HCT116 (cell line): ENCODE results near the gene KIRREL3. TPM values are rescaled to one million over a fixed set of nuclear protein-coding genes. Genes with fewer than 3 reads are reported as not detected.

ENCODE experiments used
- ATAC-seq: fragments of 200-7000 bp; cut with Tn5 transposase; 2 replicates; pipeline ENCODE4 v1.9.1; 2020; ENCODE audit warnings: mild to moderate bottlenecking, moderate library complexity
- BruUV-seq: library from RNA; stranded (reverse); fragments of 400-500 nt; replicated peaks from 2 replicates; lab custom pipeline; 2021; lab: Mats Ljungman, UMichigan
- CTCF ChIA-PET: fragments of 300-600 bp; sonication (Branson Sonifier 250); formaldehyde crosslinking; loops from one replicate; lab custom pipeline; 2021; ENCODE audit warnings: antibody characterized with exemption; lab: Charles Lee
- POLR2A ChIA-PET: fragments of 300-600, 350-600 bp; sonication (Branson Sonifier 250); formaldehyde crosslinking; loops from one replicate; lab custom pipeline; 2021; ENCODE audit warnings: antibody characterized with exemption; lab: Charles Lee
- RAD21 ChIA-PET, 2 experiments: fragments of 300-600 bp; sonication (Branson Sonifier 250); formaldehyde crosslinking; loops; one replicate each; lab custom pipeline; 2023; ENCODE audit warnings: low total read pairs in 2 of 2; ENCODE audit not compliant: uncharacterized antibody in 2 of 2, unreplicated experiment in 2 of 2, low non-redundant PET in 1 of 2; lab: Charles Lee
- DNase-seq: peaks from one replicate; pipeline ENCODE4 v3.0.0-alpha.2; 2010; ENCODE audit warnings: low read depth, low spot score
- H2AFZ ChIP-seq: fragments of 200-600 bp; shearing (Covaris generic), sonication (generic); 2 replicates; pipeline ENCODE4 v1.6.1; 2017; ENCODE audit warnings: low read depth, mixed run types, mixed read lengths, antibody characterized with exemption, low read length; ENCODE audit not compliant: poor library complexity, severe bottlenecking
- H3K27ac ChIP-seq: 2 replicates; pipeline ENCODE4 v1.5.1; 2012; ENCODE audit warnings: low read depth, low read length
- H3K27me3 ChIP-seq: fragments of 200-600 bp; sonication (generic); 2 replicates; pipeline ENCODE4 v1.6.1; 2016; ENCODE audit warnings: mixed run types, low read length, mixed read lengths; ENCODE audit not compliant: insufficient read depth
- H3K36me3 ChIP-seq, 2 experiments: fragments of 200-500 bp in 1 of 2; fragments of 200-600 bp in 1 of 2; sonication (Bioruptor generic) in 1 of 2; sonication (generic) in 1 of 2; 2 replicates each; pipeline versions ENCODE4 v1.5.1 to v1.6.1; 2014 to 2016; ENCODE audit warnings: low read length in 2 of 2, inconsistent platforms in 1 of 2, mixed read lengths in 1 of 2, mixed run types in 1 of 2; ENCODE audit not compliant: insufficient read depth in 2 of 2, control insufficient read depth in 1 of 2
- H3K4me1 ChIP-seq, 2 experiments: fragments of 200-600 bp in 1 of 2; sonication (generic) in 1 of 2; 2 replicates each; pipeline versions ENCODE4 v1.5.1 to v1.6.1; 2012 to 2017; ENCODE audit warnings: low read length in 2 of 2, inconsistent platforms in 1 of 2, mild to moderate bottlenecking in 1 of 2, mixed read lengths in 1 of 2, mixed run types in 1 of 2, moderate library complexity in 1 of 2; ENCODE audit not compliant: insufficient read depth in 2 of 2, control insufficient read depth in 1 of 2
- H3K4me2 ChIP-seq: fragments of 200-600 bp; sonication (generic); 2 replicates; pipeline ENCODE4 v1.6.1; 2017; ENCODE audit warnings: mixed run types, low read length, mixed read lengths
- H3K4me3 ChIP-seq, 2 experiments: fragments of 200-600 bp in 1 of 2; sonication (generic) in 1 of 2; replicated peaks in 1 of 2; 2 replicates each; pipeline ENCODE4 v1.5.1; 2011 to 2016; ENCODE audit warnings: low read length in 2 of 2, control low read depth in 1 of 2, low read depth in 1 of 2, mild to moderate bottlenecking in 1 of 2, mixed read lengths in 1 of 2, mixed run types in 1 of 2
- H3K79me2 ChIP-seq: fragments of 200-600 bp; sonication (generic); 2 replicates; pipeline ENCODE4 v1.6.1; 2017; ENCODE audit warnings: mild to moderate bottlenecking, mixed run types, low read length, moderate library complexity, mixed read lengths; ENCODE audit not compliant: insufficient read depth
- H3K9ac ChIP-seq: fragments of 200-600 bp; sonication (generic); 2 replicates; pipeline ENCODE4 v1.6.1; 2016; ENCODE audit warnings: low read length, mixed read lengths
- H3K9me2 ChIP-seq: fragments of 200-600 bp; sonication (generic), shearing (Covaris generic); 2 replicates; pipeline ENCODE4 v1.6.1; 2017; ENCODE audit warnings: mixed run types, mild to moderate bottlenecking, moderate library complexity; ENCODE audit not compliant: insufficient read depth
- H3K9me3 ChIP-seq, 2 experiments: fragments of 200-500 bp in 1 of 2; fragments of 200-600 bp in 1 of 2; sonication (Bioruptor generic) in 1 of 2; sonication (generic) in 1 of 2; 2 replicates each; pipeline ENCODE4 v1.6.1; 2014 to 2017; ENCODE audit warnings: low read length in 2 of 2, mixed read lengths in 2 of 2, inconsistent platforms in 1 of 2, low read depth in 1 of 2, mild to moderate bottlenecking in 1 of 2, mixed run types in 1 of 2, moderate library complexity in 1 of 2; ENCODE audit not compliant: control insufficient read depth in 1 of 2, insufficient read depth in 1 of 2
- H4K20me1 ChIP-seq: fragments of 200-600 bp; sonication (generic), shearing (Covaris generic); 2 replicates; pipeline ENCODE4 v1.6.1; 2017; ENCODE audit warnings: mixed run types, mild to moderate bottlenecking, moderate library complexity; ENCODE audit not compliant: insufficient read depth
- CBX3 ChIP-seq: IDR thresholded peaks from 2 replicates; pipeline ENCODE4 v1.6.1; 2012; ENCODE audit warnings: low read depth
- CEBPB ChIP-seq: IDR thresholded peaks from 2 replicates; pipeline ENCODE4 v1.6.1; 2012; ENCODE audit warnings: low read depth
- CTCF ChIP-seq, 3 experiments: fragments of 200-600 bp in 1 of 3; sonication (generic) in 1 of 3; IDR thresholded peaks in 2 of 3; conservative IDR thresholded peaks in 1 of 3; 2 replicates each; pipeline ENCODE4 v1.5.1; 2012 to 2017; ENCODE audit warnings: low read depth in 2 of 3, low read length in 2 of 3, antibody characterized with exemption in 1 of 3, borderline replicate concordance in 1 of 3, control low read depth in 1 of 3, mild to moderate bottlenecking in 1 of 3, mixed read lengths in 1 of 3, mixed run types in 1 of 3, moderate library complexity in 1 of 3; ENCODE audit not compliant: insufficient read depth in 1 of 3
- EGR1 ChIP-seq: IDR thresholded peaks from 2 replicates; pipeline ENCODE4 v1.6.1; 2012; ENCODE audit warnings: low read depth
- ELF1 ChIP-seq: IDR thresholded peaks from 2 replicates; pipeline ENCODE4 v1.6.1; 2012; ENCODE audit warnings: low read depth, borderline replicate concordance
- POLR2A ChIP-seq: IDR thresholded peaks from 2 replicates; pipeline ENCODE4 v1.7.0; 2011; ENCODE audit warnings: borderline replicate concordance; ENCODE audit not compliant: insufficient read depth, insufficient read length; ENCODE audit errors: extremely low read depth
- RAD21 ChIP-seq: IDR thresholded peaks from 2 replicates; pipeline ENCODE4 v1.6.1; 2012; ENCODE audit warnings: low read depth, mild to moderate bottlenecking
- SRF ChIP-seq: IDR thresholded peaks from 2 replicates; pipeline ENCODE4 v1.6.1; 2012; ENCODE audit warnings: low read depth
- TCF7L2 ChIP-seq: IDR thresholded peaks from 2 replicates; pipeline ENCODE4 v1.7.0; 2011; ENCODE audit warnings: borderline replicate concordance, inconsistent platforms; ENCODE audit not compliant: insufficient read depth, insufficient read length; ENCODE audit errors: extremely low read depth
- YY1 ChIP-seq: IDR thresholded peaks from 2 replicates; pipeline ENCODE4 v1.6.1; 2011; ENCODE audit warnings: low read length, low read depth, moderate library complexity, mild to moderate bottlenecking; ENCODE audit not compliant: insufficient replicate concordance; ENCODE audit errors: extremely low read depth
- ZBTB33 ChIP-seq: IDR thresholded peaks from 2 replicates; pipeline ENCODE4 v1.6.1; 2011; ENCODE audit warnings: mild to moderate bottlenecking, low read length, moderate library complexity; ENCODE audit not compliant: insufficient replicate concordance; ENCODE audit errors: extremely low read depth
- ZNF274 ChIP-seq: fragments of 200-500 bp; sonication (Bioruptor generic); IDR thresholded peaks from 2 replicates; pipeline ENCODE4 v1.6.1; 2014; ENCODE audit warnings: mild to moderate bottlenecking, low read depth, low read length, inconsistent platforms
- intact Hi-C: fragments of 100-400 bp; cut with micrococcal nuclease; formaldehyde crosslinking; loops from 2 replicates; pipeline ENCODE4 v1.10.0; 2022
- total RNA-seq: library from RNA; stranded (reverse); gene quantifications from one replicate; pipeline ENCODE4 v1.2.1, GENCODE V29; 2021; ENCODE audit not compliant: unreplicated experiment

KIRREL3 gene
- total RNA-seq, 1 experiment from 2014 or later: not detected

GRCh38 chr11:126695293-126695692, 305.3 kb downstream of the KIRREL3 start:
- CTCF ChIA-PET: no interaction called here
- TF ChIP-seq CBX3: no peak
- TF ChIP-seq SRF: no peak
- TF ChIP-seq ELF1: no peak
- no peak for TF ChIP-seq POLR2A
- TF ChIP-seq EGR1: no peak
- TF ChIP-seq RAD21: no peak
- TF ChIP-seq TCF7L2: no peak
- no peak for TF ChIP-seq ZBTB33
- TF ChIP-seq CEBPB: no peak
- TF ChIP-seq CTCF (IDR thresholded peaks at IDR 0.05 in 2 of 3, conservative IDR thresholded peaks at IDR 0.05 in 1 of 3; ENCODE audit: borderline replicate concordance in 1 of 3, insufficient read depth in 1 of 3, low read depth in 2 of 3, low read length in 2 of 3): no peak
- TF ChIP-seq YY1: no peak
- no peak for TF ChIP-seq ZNF274
- H3K27me3 ChIP-seq: peaks cover 12% of the 10 kb centered on the region; the same call in 1 of the 2 replicates

More at GRCh38 chr11:126695293-126695692, 305.3 kb downstream of the KIRREL3 start:
- no peak overlapping the region for H2AFZ ChIP-seq
- ChIA-PET POLR2A (no interaction called here), RAD21 (no interaction called here)
- no peaks in the 10 kb centered on the region for H3K9me3 ChIP-seq
- intact Hi-C loops: no loop called here
- no peaks in the 10 kb centered on the region for H3K9me2 ChIP-seq
- H3K27ac ChIP-seq: no peak overlapping the region
- no peak overlapping the region for H3K4me3 ChIP-seq
- no peaks in the 10 kb centered on the region for H4K20me1 ChIP-seq
- no TSS peak for BruUV-seq
- no peak overlapping the region for H3K9ac ChIP-seq
- H3K4me2 ChIP-seq: no peak overlapping the region
- H3K79me2 ChIP-seq: no peaks in the 10 kb centered on the region
- DNase-seq: no peak
- ATAC-seq: no peak
- no peaks in the 10 kb centered on the region for H3K4me1 ChIP-seq
- no peaks in the 10 kb centered on the region for H3K36me3 ChIP-seq
